HG03095 (cell line): ENCODE results near the gene PCGF1.
A peak's percentile ranks its signal among the peaks of the same experiment; 100 is the strongest.

Experiments
- ATAC-seq: cut with Tn5 transposase; IDR thresholded peaks from one replicate; pipeline ENCODE4 v1.9.1; 2021; ENCODE audit warnings: moderate library complexity; ENCODE audit not compliant: unreplicated experiment

Gene PCGF1

DNA sequence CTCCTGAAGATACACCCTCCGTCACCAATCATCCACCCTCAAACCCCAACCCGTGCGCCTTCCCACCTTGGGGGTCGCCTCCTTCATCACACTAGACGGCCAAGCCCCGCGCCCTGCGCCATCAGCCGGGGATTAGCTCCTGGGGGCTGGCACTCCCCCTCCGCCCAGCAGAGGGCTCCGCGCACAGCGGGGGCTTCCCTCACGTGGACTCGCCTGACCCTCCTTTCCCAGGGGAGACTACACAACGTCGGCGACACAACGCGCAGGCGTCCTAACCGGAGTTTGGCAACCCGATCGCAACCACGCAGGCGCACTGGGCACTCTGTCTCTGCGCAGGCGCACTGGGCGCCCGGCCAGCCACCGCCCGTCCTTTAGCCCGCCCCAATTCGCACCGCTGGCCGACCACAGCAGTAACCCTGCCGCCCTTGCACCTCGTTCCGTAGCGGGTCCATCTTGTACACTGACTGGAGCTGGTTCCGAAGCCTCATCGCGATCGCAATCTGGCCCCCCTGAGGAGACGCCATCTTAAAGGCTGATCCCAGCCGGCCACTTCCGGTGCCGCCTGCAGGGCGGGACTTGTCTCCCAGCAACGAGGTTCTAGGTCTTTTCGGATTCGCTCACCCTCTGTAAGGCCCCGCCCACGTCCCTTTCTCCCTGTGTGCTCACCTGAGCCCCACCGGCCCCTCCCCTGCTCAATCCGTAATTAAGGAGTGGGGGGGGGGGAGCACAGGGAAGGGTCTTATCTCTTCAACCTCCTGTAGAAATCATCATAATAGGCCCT, at the start of gene PCGF1:
Gene PCGF1, minus strand, starts transcription at position 551 of the 781 bp plus-strand sequence. Its CDS starts 27 bp downstream, at position 524.
- peak; percentile 84 for ATAC-seq

DNA sequence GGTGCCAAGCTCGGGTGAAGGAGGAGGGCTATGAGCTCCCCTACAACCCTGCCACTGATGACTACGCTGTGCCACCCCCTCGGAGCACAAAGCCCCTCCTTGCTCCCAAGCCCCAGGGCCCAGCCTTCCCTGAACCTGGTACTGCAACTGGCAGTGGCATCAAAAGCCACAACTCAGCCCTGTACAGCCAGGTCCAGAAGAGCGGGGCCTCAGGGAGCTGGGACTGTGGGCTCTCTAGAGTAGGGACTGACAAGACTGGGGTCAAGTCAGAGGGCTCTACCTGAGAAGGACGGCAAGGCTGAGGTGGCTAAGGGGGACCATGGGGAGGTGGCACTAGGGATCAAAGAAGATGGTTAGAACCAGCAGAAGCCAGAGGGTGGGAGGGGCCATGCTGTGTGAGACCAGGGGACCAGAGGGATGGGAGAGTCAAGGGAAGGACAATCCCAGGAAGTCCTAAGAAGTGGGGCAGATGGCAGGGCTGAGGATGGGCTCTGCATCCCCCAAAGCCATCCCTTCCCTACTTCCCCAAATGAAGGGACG, 49.4 kb upstream of the PCGF1 start:
- no peak for ATAC-seq

DNA sequence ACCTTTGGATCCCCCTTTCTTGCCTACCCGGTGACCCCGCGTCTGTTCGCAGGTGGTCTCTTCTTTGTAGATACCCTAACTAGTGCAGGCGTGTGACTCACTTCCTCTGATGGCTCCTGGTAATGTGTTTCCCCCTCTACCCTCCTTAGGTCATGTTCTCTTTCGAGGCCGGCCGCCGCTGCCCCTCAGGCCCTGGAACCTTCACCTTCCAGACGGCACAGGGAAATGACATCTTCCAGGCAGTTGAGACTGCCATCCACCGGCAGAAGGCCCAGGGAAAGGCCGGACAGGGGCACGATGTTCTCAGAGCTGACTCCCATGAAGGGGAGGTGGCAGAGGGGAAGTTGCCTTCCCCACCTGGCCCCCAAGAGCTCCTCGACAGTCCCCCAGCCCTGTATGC, 48.7 kb upstream of the PCGF1 start:
- ATAC-seq, result no peak

DNA sequence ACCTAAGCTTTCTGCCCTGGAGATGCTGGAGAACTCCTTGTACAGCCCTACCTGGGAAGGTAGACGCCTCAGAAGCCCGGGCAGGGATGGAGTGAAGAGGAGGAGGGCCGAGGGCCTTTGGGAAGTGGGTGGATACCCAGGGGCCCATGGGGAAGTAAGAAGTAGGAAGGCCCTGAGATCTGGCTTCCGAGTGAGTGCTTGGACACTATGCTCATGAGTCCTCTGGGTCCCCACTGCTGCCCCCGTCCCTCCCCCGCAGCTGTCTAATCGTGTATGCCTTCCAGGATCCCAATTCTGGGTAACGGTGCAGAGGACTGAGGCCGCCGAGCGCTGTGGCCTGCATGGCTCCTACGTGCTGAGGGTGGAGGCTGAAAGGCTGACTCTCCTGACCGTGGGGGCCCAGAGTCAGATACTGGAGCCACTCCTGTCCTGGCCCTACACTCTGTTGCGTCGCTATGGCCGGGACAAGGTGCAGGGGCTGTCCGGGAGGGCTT, 48.2 kb upstream of the PCGF1 start:
- no peak for ATAC-seq

DNA sequence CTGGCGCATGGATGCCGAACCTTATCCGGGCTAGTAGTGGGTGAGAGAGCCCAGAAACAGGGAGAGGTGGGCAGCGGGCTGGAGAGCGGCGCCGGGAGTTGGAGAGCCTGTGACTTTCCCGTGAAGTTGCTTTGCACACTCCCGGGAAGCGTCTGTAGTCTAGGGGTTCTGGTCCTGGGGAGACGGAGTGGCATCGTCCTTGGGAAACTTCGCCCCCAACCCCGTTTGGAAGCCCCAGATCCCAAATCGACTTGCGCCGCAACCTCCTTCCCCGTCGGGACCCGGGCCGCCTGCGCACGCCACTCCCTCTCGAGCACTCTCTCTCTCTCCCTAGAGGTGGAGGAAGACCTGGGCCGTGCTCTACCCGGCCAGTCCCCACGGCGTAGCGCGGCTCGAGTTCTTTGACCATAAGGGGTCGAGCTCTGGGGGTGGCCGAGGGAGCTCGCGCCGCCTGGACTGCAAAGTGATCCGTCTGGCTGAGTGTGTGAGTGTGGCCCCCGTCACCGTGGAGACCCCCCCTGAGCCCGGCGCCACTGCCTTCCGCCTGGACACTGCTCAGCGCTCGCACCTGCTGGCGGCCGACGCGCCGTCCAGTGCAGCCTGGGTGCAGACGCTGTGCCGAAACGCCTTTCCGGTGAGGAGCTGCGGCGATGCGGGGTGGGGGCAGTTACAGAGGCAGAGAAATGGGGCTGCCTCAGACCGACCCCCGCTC, 47.5 kb upstream of the PCGF1 start:
- peak; percentile 31 for ATAC-seq

DNA sequence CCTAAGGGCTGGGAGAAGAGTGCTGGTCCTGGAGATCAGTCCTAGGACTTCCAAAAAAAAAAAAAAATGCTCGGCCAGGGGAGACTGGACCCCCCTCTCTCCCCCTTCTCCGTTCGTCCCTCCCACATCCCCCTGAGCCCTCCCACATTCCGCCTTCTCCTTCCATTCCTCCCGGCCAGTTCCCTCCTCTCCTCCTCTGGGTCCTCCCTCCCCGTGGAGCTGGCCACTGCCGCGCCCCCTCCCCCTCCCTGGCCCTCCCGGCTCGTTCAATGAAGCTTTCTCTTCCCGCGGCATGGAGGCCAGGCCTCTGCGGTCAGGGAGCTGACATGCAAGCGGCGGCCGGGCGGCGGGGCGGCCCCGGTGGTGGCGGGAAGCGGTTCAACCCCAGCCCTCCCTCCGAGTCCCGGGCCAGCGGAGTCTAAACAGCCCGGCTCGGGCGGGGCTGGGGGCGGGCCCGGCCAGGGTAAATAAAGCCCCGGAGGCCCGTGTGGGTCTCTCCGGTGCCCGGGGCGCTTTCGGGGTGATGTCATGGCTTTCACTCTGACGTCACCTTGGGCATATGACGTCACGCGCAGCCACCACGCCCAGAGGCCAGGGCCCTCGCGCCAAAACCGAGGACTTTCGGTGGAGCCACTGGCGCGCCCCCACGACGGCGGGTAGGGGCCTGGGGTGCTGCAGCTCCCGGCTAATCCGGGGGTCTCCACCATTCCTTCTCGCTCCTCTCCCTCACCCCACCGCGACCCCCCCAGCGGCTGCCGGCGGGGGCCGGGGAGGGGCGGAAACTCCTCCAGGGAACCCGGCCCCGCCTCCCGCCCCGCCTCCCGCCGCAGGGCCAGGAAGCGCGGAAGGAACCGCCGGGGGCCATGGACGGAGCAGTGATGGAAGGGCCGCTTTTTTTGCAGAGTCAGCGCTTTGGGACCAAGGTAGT, 46.7 kb upstream of the PCGF1 start, which contains the start of the genes DOK1 and LOXL3:
Gene DOK1, plus strand, starts transcription at position 829 of the 928 bp plus-strand sequence. Its CDS starts 35 bp downstream, at position 864.
Gene LOXL3, minus strand, starts transcription at position 51 of the 928 bp plus-strand sequence. CDS start 1,308 bp downstream, outside the sequence.
- ATAC-seq, result peak; percentile 42

DNA sequence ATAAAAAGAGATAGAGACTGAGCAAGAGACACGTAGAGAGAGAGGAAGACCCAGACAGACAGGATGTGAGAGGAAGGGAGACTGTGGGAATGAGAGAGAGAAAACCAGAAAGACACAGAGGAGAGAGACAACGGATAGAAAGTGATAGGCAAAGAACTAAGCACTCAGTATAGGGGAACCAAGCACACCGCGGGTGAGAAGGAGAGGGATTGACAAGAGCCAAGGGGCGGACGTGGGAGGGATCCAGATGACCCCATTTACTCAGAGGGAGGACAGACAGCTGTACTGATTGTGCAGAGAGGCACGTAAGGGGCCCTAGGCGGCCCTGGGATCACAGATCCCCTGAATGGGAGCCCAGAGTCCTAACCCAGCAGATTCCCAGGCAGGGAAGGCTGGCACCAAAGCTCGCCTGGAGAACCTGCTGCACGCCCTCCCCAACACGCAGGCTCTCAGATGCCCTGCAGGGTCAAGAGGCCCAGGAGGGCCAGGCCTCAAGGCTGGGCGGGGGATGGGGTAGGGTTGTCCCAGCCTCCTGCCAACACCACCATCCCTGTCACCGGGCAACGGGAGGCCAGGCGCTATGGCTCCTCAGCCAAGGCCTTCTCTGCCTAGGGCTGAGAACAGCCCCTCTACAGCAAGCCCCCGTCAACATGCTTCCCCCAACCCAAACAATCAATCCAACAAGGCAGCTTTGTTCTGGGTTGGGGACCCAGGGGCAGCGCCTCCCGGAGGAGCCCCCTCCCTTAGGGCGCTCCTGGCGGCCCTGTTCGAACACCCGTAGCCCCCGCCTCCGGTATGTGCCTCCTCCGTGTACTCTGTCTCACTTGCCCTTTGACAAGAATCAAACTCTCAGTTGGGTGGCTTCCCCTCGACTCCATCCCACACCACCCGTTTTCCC, 45.7 kb upstream of the PCGF1 start:
- ATAC-seq, result no peak

DNA sequence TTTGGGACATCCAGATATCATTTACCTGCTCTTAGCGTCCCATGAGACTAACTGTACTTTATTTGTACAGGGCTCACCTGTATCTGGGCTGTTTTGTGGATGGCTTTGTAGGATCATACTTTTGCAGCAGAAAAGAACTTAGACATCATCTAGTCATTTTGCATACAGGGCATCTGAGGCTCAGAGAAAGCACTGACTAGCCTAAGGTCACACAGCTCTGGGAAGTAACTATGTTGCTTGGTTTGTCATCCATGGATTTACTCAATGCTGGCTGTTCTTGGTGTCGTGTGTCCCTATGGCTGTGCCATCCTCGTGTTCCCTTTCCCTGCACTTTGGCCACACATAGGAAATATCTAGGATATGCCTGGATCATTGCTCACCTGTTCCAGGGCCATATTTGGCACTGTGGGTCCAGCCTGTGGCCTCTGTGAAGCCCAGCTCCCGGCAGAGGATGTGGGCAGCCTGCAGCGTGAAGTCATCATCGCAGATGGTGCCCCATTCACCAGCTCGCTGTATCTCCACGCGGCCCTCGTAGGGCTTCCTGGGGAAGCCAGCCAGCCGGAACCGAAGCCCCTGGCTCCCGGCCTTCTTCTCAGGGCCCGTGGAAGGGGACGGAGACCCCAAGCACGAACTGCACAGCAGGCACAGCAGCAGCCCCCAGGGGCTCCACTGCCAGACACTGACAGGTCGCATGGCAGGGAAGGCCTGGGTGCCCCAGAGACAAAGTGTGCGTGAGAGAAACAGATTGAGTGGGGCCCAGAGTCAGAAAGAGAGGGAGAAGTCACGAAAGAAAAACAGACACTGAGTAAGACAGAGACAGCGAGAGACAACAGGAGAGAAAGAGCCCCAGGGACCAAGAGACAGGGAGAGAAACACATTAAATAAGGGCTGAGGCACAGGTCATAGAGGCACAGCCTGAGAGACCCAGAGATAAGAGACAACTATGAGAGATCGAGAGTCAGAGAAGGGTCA, 44.7 kb upstream of the PCGF1 start:
- ATAC-seq, result no peak

DNA sequence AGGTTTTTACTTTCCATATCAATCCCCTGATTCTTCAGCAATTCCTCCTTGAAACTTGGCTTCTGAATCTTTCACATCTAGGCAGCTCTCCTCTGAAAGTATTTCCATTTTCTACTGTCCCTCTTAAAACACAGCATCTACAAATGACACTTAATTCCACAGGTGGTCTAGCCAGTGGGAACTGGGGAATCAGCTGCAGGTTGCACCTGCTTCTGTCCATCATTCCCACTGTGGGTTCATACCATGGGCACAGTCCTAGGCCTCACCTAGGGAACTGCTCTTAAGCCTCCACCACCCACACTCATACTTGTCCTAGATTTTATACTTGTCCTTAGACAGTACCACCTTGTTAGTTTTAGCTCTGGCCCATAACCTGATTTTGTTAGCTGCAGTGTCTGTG, 44.0 kb upstream of the PCGF1 start:
- ATAC-seq, result no peak

DNA sequence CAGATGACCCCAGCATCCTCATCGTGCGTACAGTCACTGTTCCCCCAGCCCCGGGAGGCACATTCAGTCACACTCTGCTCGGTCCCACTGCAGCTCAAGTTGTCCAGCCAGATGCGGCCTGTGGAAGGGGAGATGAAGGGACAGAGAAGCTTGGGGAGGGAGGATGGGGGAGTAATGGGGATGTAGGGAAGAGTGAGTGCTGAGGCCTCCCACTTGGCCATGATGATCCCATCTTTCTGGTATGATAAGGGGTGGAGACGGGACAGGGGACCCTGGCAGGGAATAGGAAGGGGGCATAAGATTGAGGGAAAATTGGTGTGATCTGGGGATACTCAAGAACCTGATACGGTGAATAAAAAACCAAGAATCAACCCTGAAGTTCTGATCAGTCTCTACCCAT, 42.7 kb upstream of the PCGF1 start:
- ATAC-seq, result no peak

DNA sequence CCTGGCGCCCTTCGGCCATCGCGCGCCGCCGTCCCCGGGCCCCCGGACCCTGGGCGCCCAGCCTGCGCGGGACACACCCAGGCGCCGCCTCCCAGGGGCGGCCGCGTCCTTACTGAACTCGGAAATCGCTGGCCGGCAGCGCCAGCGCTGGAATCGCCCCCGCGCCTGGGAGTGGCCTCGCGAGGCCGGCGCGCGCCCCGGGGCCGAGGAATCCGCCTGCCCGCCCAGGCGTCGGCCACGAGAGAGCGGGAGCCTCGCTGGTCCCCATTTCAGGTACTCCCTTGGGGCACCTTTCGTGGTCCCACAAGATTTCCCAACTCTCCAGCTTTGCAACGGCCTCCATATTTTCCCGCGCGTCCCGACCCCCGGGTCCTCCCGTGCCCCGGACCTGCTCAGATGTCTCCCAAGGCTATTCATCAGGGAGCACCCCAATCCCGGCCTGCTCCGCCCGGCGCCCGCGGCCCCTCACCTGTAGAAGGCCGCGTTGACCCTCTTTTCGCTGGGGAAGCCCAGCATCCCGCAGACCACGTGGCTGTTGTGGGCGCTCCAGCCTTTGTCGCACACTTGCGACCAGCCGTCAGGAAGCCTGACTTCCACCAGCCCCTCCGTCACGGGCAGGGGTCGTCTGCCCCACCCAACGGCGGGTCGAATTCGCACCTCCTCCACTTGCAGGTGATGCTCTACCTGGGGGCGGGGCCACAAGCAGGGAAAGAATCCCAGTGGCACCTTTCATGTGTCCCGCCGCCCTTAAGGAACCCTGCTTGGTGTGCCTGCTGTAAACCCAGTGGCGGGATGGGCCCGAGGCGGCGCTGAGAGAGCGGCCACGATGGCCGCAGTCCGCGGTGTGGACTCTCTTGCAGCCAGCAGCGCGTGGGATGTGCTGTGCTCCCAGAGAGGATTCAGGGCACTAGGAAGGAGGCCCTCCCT, 41.7 kb upstream of the PCGF1 start:
- ATAC-seq, result peak; percentile 37

DNA sequence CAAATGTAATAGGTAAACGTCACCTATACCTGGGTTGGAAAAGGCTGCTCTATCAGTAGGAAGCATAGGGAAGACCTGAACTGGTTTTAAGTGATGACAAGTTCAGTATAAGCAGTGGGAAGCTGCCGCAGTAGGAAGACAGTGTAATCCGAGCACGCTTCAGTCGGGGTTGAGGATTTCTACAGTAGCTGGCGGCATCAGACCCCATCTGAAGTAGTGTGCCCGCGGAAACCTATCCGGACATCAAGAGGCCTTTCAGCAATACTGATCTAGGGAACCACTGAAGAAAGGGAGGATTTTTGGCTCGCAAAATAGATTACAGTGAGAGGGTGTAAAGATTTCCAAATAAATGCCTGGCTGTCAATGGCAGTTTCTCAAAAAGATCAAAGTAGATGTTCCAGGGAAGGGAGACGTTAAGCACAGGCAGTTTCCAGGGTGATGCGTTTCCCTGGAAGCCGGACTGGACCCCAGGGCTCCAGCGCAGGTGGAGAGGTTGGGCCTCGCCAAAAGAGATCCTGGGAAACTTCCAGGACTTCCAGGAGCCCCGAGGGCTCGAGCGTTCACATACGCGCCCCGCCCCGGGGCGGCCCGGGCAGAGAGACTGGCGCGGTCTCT, 40.9 kb upstream of the PCGF1 start:
- ATAC-seq, result no peak

DNA sequence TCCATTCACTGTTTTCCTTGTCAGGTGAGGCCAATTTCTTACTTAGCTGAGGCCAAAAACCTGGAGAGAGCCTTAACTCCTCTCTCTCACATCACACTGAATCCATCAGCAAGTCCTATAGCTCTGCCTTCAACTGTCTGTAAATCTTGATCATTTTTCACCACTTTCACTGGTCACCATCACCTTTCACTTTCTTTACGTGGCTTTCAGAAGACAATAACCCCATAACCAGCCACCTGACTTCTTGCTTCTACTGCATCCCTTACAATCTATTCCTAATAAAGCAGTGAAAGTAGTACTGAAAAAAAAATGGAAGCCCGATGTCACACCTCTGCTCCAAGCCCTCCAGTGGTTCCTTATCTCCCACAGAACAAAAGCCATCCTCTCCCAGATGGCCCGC, 38.5 kb upstream of the PCGF1 start:
- no peak for ATAC-seq

DNA sequence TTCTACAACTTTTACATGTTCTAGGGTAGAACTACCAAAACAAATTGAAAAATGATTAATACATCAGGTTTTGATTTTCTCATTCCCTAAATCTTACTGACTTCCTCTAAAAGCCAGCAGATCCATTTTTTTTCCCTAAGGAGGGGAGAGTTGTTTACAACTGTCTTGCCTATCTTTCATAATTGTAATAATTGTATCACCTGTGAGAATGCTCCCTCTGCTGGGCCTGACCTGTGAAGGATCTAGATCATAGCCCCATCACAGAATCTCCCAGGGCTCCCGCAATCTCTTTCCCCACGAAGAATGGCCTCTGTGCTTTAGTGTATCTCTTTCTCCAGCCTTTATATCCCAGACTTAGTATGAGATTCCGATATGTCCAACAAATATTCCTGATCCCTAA, 37.1 kb upstream of the PCGF1 start:
- no peak for ATAC-seq

DNA sequence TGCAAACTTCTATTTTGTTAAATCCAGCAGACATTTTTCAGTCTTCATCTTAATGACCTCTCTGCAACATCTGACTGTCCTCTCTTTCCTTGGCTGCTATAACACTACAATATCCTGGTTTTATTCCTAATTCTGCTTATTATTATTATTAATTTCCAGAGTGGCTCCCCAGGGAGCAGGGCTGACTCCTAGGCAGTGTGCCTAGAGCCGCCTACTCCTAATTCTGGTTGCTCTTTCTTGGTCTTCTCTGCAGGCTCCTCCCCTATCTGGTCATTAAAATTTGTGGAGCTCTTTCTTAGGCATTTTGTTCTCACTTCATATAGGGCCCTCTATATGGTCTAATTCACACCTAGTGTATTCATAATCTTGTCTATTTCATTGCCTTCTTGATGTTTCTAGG, 35.5 kb upstream of the PCGF1 start:
- ATAC-seq, result no peak

DNA sequence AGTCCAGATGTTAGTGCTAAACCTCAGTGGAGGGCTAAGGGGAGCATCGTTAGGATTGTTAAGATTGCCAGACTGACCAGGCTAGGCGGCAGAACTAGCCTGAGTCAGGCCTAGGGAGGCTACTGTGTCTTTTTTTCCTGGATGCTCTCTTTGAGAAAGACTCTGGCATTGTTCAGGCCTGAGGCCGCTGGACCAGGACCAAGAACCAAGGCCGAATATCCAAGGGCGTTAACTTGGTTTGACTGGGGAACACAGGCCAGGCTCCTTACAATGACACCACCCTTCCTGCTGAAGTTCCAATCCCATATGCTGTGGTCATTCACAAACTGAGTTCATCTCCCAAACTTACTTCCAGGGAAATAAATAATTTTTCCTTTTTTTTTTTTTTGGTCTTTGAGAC, 32.8 kb upstream of the PCGF1 start:
- no peak for ATAC-seq

DNA sequence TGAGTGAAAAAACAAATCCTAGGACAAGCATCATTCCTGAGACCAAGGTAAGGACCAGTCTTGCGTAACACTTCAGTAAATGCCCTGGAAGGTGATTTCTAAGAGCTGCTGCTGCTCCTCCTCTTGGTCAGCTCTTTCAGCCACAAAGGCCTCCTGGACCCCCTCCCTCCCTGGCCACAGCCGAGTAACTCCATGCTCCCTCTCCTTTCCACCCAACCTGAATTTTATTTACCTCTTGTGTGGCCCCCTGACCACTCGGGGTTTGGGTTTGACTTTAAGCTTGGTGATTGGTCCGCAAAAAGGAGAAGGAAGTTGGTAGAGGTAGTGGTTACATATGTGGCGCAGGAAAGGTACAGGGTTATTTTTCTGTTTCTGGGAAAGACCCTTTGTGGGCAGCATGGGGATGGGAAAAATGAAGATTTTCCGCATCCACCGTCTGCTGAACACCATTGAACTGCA, 31.4 kb upstream of the PCGF1 start:
- no peak for ATAC-seq
